Ishikawa (cell line): ENCODE measurements around the gene FGD6.

Experiments
- CEBPB ChIP-seq: IDR thresholded peaks from 2 replicates; pipeline ENCODE4 v1.6.1; 2012
- CREB1 ChIP-seq: IDR thresholded peaks from 2 replicates; pipeline ENCODE4 v1.6.1; 2012; ENCODE audit warnings: low read depth
- EGR1 ChIP-seq: IDR thresholded peaks from 2 replicates; pipeline ENCODE4 v1.6.1; 2012
- EP300 ChIP-seq: IDR thresholded peaks from 2 replicates; pipeline ENCODE4 v1.6.1; 2012; ENCODE audit warnings: borderline replicate concordance
- NFIC ChIP-seq: IDR thresholded peaks from 2 replicates; pipeline ENCODE4 v1.6.1; 2012
- RAD21 ChIP-seq: IDR thresholded peaks from 2 replicates; pipeline ENCODE4 v1.6.1; 2012; ENCODE audit warnings: low read depth
- REST ChIP-seq: IDR thresholded peaks from 2 replicates; pipeline ENCODE4 v1.6.1; 2012; ENCODE audit warnings: low read depth, mild to moderate bottlenecking
- TCF12 ChIP-seq: IDR thresholded peaks from 2 replicates; pipeline ENCODE4 v1.6.1; 2012; ENCODE audit warnings: low read depth
- TEAD4 ChIP-seq: IDR thresholded peaks from 2 replicates; pipeline ENCODE4 v1.6.1; 2012
- USF1 ChIP-seq: IDR thresholded peaks from 2 replicates; pipeline ENCODE4 v1.6.1; 2012
- YY1 ChIP-seq: IDR thresholded peaks from 2 replicates; pipeline ENCODE4 v1.6.1; 2012; ENCODE audit warnings: low read depth

GRCh38 chr12:95198914-95199313, 18.4 kb downstream of the FGD6 start:
- TF ChIP-seq RAD21 (no peak), YY1 (no peak), TEAD4 (no peak), USF1 (no peak), NFIC (no peak), EGR1 (no peak), CREB1 (no peak), REST (no peak), EP300 (no peak), TCF12 (no peak), CEBPB (no peak)
